Transverse colon (tissue), 3 donors: ENCODE data around the gene CORO2A.

ENCODE experiments used
- CTCF ChIP-seq, 5 experiments: fragments of 200-600 bp in 3 of 5; fragments of 450-650 bp in 2 of 5; sonication (generic) in 3 of 5; IDR thresholded peaks; 1 replicate in 2 of 5; 2 replicates in 3 of 5; pipeline ENCODE4 v1.5.1; 2016 to 2017; ENCODE audit warnings: antibody characterized with exemption in 5 of 5, inconsistent platforms in 3 of 5, mild to moderate bottlenecking in 2 of 5, moderate library complexity in 1 of 5
- POLR2A ChIP-seq: fragments of 450-650 bp; IDR thresholded peaks from one replicate; pipeline ENCODE4 v1.6.1; 2016; ENCODE audit warnings: antibody characterized with exemption, mild to moderate bottlenecking, moderate library complexity

- TF ChIP-seq CTCF (IDR thresholded peaks at IDR 0.05) (no peak), POLR2A (no peak)
These were observed 87.4 kb downstream of the CORO2A start for GRCh38 chr9:98105006-98105405.
